Lung (tissue), 12 donors: Measurements from ENCODE around the gene NPPC. TPM values are rescaled to one million over a fixed set of nuclear protein-coding genes. Genes with fewer than 3 reads are reported as not detected.
"Not testable (repeated sequence)": the region's sequence is repeated elsewhere in the genome, so short reads cannot be mapped to it uniquely, and the experiment has no call there.

Experiments used
- ATAC-seq: fragments of 200-7000 bp; cut with Tn5 transposase; one replicate; pipeline ENCODE4 v1.9.1; 2020; ENCODE audit warnings: moderate number of reproducible peaks; ENCODE audit not compliant: insufficient read depth, low FRiP score
- DNase-seq, 3 donors: peaks; one replicate each; pipeline ENCODE4 v3.0.0-alpha.2; 2013 to 2017
- H3K27ac ChIP-seq, 2 donors: one replicate each; pipeline ENCODE4 v1.5.1; 2013; ENCODE audit warnings: mild to moderate bottlenecking in 2 of 2, moderate library complexity in 2 of 2, control low read depth in 1 of 2, inconsistent platforms in 1 of 2, low read depth in 1 of 2, low read length in 1 of 2
- H3K27me3 ChIP-seq, 3 donors: one replicate each; pipeline ENCODE4 v1.5.1; 2013; ENCODE audit warnings: low read length in 2 of 3; ENCODE audit not compliant: control insufficient read depth in 3 of 3, insufficient read depth in 3 of 3
- H3K36me3 ChIP-seq, 4 donors: one replicate each; pipeline ENCODE4 v1.5.1; 2013; ENCODE audit warnings: low read length in 4 of 4, mild to moderate bottlenecking in 1 of 4, moderate library complexity in 1 of 4; ENCODE audit not compliant: control insufficient read depth in 4 of 4, insufficient read depth in 4 of 4
- H3K4me1 ChIP-seq, 5 donors: one replicate each; pipeline ENCODE4 v1.5.1; 2013; ENCODE audit warnings: low read length in 5 of 5, mild to moderate bottlenecking in 2 of 5, moderate library complexity in 1 of 5; ENCODE audit not compliant: control insufficient read depth in 5 of 5, insufficient read depth in 5 of 5
- H3K4me3 ChIP-seq: one replicate; pipeline ENCODE4 v1.5.1; 2013; ENCODE audit warnings: mild to moderate bottlenecking, control low read depth, moderate library complexity
- H3K9ac ChIP-seq, 2 donors: one replicate each; pipeline ENCODE4 v1.5.1; 2013; ENCODE audit warnings: low read length in 2 of 2, control low read depth in 1 of 2; ENCODE audit not compliant: insufficient read depth in 1 of 2
- H3K9me3 ChIP-seq, 4 donors: one replicate each; pipeline ENCODE4 v1.5.1; 2013; ENCODE audit warnings: low read length in 3 of 4, mild to moderate bottlenecking in 1 of 4, moderate library complexity in 1 of 4; ENCODE audit not compliant: control insufficient read depth in 4 of 4, insufficient read depth in 3 of 4
- WGBS, 2 donors: extraction: QIAGEN DNeasy Blood & Tissue Kit; methylation state at CpG; one replicate each; pipeline ENCODE4 v1.1.7; 2013; 5-methylcytosine and 5-hydroxymethylcytosine counted together
- polyA plus RNA-seq, 2 donors: library from polyadenylated mRNA; stranded (reverse); fragments of 200-250 nt; gene quantifications; one replicate each; pipeline ENCODE4 v1.2.1, GENCODE V29; 2013
- total RNA-seq, 2 donors: library from RNA; depleted of rRNA in 1 of 2; stranded (reverse); fragments of >200 nt in 1 of 2; gene quantifications; one replicate each; pipeline ENCODE4 v1.2.1, GENCODE V29; 2014 to 2021
- TF ChIP-seq, protein P1 (sequence below): IDR thresholded peaks from 2 replicates; pipeline ENCODE4 v1.5.1; 2012; ENCODE audit warnings: mild to moderate bottlenecking; ENCODE audit errors: control extremely low read depth, extremely low read depth
- donor health status: control.
- donor health status: control.
- donor health status: Bipolar disorder and iron deficiency.
- donor health status: healthy.
- donor health status: DM: yes; HTN: yes; CAD: no.

The NPPC gene
- total and polyA plus RNA-seq, 4 donors = 0.77 to 0.94 TPM; not detected in 2

DNA sequence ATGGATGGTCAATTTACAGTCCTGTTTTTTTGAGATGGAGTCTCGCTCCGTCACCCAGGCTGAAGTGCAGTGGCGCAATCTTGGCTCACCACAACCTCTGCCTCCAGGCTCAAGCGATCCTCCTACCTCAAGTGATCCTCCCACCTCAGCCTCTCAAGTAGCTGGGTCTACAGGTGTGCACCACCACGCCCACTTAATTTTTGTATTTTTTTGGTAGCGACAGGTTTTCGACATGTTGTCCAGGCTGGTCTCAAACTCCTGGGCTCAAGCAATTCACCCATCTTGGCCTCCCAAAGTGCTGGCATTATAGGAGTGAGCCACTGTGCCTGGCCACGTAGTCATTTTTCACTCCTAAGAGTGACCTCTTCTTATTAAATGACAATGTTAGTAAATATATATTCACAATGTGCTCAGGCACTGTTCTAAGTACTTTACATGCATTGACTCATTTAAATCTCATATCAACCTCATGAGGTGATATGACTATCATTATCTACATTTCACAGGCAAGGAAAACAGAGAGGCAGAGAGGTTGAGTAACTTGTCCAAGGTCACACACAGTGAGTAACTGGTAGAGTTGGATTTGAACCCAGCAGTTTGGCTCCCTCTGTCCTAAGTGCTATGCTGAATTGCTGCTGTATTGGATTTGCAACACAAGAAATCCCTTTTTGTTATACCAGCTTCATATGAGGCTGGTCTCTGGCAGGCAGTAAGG lies 29.7 kb upstream of the NPPC start:
- H3K4me1 ChIP-seq = peaks cover 0 to 5% (median 3%) of the 10 kb centered on the region in 5 donors
- no peak overlapping the region for H3K27ac ChIP-seq
- DNase-seq (no peak), ATAC-seq (no peak)
- H3K36me3 ChIP-seq = no peaks in the 10 kb centered on the region
- no peaks in the 10 kb centered on the region for H3K9me3 ChIP-seq
- no peak overlapping the region for H3K9ac ChIP-seq
- TF ChIP-seq, protein P1, sequence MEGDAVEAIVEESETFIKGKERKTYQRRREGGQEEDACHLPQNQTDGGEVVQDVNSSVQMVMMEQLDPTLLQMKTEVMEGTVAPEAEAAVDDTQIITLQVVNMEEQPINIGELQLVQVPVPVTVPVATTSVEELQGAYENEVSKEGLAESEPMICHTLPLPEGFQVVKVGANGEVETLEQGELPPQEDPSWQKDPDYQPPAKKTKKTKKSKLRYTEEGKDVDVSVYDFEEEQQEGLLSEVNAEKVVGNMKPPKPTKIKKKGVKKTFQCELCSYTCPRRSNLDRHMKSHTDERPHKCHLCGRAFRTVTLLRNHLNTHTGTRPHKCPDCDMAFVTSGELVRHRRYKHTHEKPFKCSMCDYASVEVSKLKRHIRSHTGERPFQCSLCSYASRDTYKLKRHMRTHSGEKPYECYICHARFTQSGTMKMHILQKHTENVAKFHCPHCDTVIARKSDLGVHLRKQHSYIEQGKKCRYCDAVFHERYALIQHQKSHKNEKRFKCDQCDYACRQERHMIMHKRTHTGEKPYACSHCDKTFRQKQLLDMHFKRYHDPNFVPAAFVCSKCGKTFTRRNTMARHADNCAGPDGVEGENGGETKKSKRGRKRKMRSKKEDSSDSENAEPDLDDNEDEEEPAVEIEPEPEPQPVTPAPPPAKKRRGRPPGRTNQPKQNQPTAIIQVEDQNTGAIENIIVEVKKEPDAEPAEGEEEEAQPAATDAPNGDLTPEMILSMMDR = no peak
- no peak overlapping the region for H3K4me3 ChIP-seq
- peaks cover 0 to 2% (median 0%) of the 10 kb centered on the region in 3 donors for H3K27me3 ChIP-seq
- WGBS, 2 donors = 91 to 92% methylated on average over 8 of the region's 8 CpGs

DNA sequence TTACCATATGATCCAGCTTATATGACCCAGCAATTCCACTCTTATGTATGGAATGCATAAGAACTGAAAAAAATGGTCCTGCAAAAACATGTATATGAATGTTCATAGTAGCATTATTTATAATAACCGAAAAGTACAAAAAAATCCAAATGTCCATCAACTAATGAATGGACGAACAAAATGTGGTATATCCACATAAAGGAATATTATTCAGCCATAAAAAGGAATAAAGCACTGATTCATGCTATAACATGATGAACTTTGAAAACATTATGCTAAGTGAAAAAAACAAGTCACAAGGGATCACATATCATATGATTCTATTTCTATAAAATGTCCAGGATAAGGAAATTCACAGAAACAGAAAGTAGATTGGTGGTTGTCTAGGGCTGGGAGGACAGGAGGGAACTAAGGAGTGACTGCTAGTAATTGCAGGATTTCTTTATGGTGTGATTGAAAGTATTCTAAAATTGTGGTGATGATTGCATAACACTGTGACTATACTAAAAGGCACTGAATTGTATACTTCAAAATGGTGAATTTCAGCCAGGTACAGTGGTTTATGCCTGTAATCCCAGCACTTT lies 25.3 kb upstream of the NPPC start:
- no peak overlapping the region for H3K4me3 ChIP-seq
- WGBS, 2 donors = 96 to 100% methylated on average over 2 of the region's 2 CpGs

DNA sequence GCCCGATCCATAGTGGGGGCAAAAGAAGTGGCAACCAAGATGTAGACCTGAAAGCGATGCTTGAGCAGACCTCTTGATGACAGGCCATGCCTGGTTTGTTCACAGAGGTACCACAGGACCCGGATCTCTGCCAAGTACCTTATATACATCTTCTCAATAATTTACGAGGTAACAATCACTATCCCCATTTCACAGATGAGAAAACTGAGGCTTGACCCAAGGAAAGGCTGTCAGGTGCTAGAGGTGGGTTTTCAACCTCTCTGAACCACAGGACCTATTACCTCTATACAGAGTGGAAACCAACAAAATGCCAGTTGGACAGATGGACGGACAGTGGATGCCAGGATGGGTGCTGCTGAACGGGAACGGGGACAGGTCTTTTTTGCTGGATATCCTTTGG lies 21.5 kb upstream of the NPPC start:
- 88 to 96% methylated on average over 7 of the region's 7 CpGs for WGBS, 2 donors
- no peaks in the 10 kb centered on the region for H3K4me1 ChIP-seq
- no peak overlapping the region for H3K27ac ChIP-seq
- no peaks in the 10 kb centered on the region for H3K9me3 ChIP-seq
- H3K9ac ChIP-seq = no peak overlapping the region
- no peak for DNase-seq
- no peaks in the 10 kb centered on the region for H3K27me3 ChIP-seq
- no peak for ATAC-seq
- TF ChIP-seq, protein P1 = no peak
- H3K4me3 ChIP-seq = no peak overlapping the region
- H3K36me3 ChIP-seq = no peaks in the 10 kb centered on the region

More for the DNA sequence above, 25.3 kb upstream of the NPPC start:
- Histone ChIP-seq H3K36me3 (no peaks in the 10 kb centered on the region), H3K9ac (no peak overlapping the region), H3K27me3 (peaks cover 0 to 2% (median 0%) of the 10 kb centered on the region in 3 donors), H3K27ac (no peak overlapping the region), H3K4me1 (no peaks in the 10 kb centered on the region), H3K9me3 (no peaks in the 10 kb centered on the region)
- DNase-seq (no peak), ATAC-seq (no peak)
- TF ChIP-seq, protein P1 = no peak

DNA sequence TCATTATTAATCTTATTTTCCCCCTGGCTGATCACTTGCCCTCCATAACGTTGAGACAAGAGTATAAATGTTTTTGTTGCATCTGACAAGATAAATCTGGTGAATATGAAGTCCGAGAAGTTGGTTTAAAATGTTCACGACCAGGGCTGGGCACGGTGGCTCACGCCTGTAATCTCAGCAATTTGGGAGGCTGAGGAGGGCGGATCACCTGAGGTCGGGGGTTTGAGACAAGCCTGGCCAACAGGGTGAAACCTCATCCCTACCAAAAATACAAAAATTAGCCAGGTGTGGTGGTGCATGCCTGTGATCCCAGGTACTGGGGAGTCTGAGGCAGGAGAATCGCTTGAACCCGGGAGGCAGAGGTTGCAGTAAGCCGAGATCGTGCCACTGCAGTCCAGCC lies 20.9 kb upstream of the NPPC start:
- H3K27me3 ChIP-seq, H3K9me3 ChIP-seq, H3K36me3 ChIP-seq, H3K9ac ChIP-seq, DNase-seq, H3K27ac ChIP-seq, H3K4me3 ChIP-seq, ATAC-seq, H3K4me1 ChIP-seq: not testable (repeated sequence)
- 84 to 85% methylated on average over 11 of the region's 11 CpGs for WGBS, 2 donors
